Raji (cell line): ENCODE measurements around the gene CPPED1.

Source experiments
- POLR2A ChIP-seq: IDR thresholded peaks from 2 replicates; pipeline ENCODE4 v1.6.1; 2011; ENCODE audit warnings: low read depth, low read length, control low read depth; ENCODE audit not compliant: insufficient read depth

The CPPED1 gene

GRCh38 chr16:12758031-12758669 is 45.5 kb downstream of the CPPED1 start:
- TF ChIP-seq POLR2A, result no peak

GRCh38 chr16:12757546-12757945 is 46.1 kb downstream of the CPPED1 start:
- TF ChIP-seq POLR2A, result no peak

GRCh38 chr16:12754824-12755543 is 48.7 kb downstream of the CPPED1 start:
- no peak for TF ChIP-seq POLR2A

- no peak for TF ChIP-seq POLR2A
Observed at GRCh38 chr16:12753203-12754023, 50.3 kb downstream of the CPPED1 start.

- no peak for TF ChIP-seq POLR2A
Observed at GRCh38 chr16:12752159-12752558, 51.5 kb downstream of the CPPED1 start.

GRCh38 chr16:12750554-12750918 is 53.2 kb downstream of the CPPED1 start:
- no peak for TF ChIP-seq POLR2A

GRCh38 chr16:12749076-12749475 is 54.6 kb downstream of the CPPED1 start:
- no peak for TF ChIP-seq POLR2A

GRCh38 chr16:12747827-12748226 is 55.9 kb downstream of the CPPED1 start:
- no peak for TF ChIP-seq POLR2A

GRCh38 chr16:12747261-12747660 is 56.4 kb downstream of the CPPED1 start:
- no peak for TF ChIP-seq POLR2A

GRCh38 chr16:12744860-12745259 is 58.8 kb downstream of the CPPED1 start:
- no peak for TF ChIP-seq POLR2A

GRCh38 chr16:12742741-12743140 is 60.9 kb downstream of the CPPED1 start:
- TF ChIP-seq POLR2A, result no peak

- TF ChIP-seq POLR2A, result no peak
Observed at GRCh38 chr16:12740986-12741610, 62.6 kb downstream of the CPPED1 start.

- TF ChIP-seq POLR2A, result no peak
Observed at GRCh38 chr16:12739738-12740137, 63.9 kb downstream of the CPPED1 start.

GRCh38 chr16:12737563-12737962 is 66.1 kb downstream of the CPPED1 start:
- TF ChIP-seq POLR2A, result no peak

- no peak for TF ChIP-seq POLR2A
Observed at GRCh38 chr16:12735805-12736204, 67.9 kb downstream of the CPPED1 start.
